Endodermal cell (in vitro differentiated cells): Measurements from ENCODE around the gene SYNDIG1. TPM values are rescaled to one million over a fixed set of nuclear protein-coding genes. Genes with fewer than 3 reads are reported as not detected.

Experiments used
- DNase-seq: peaks from one replicate; pipeline ENCODE4 v3.0.0-alpha.2; 2017
- H3K27ac ChIP-seq: 2 replicates; pipeline ENCODE4 v1.5.1; 2013; ENCODE audit warnings: mild to moderate bottlenecking, low read depth, low read length, moderate library complexity
- H3K27me3 ChIP-seq: 2 replicates; pipeline ENCODE4 v1.6.1; 2013; ENCODE audit warnings: mild to moderate bottlenecking, low read length, moderate library complexity; ENCODE audit not compliant: insufficient read depth, control insufficient read depth, poor library complexity, severe bottlenecking
- H3K36me3 ChIP-seq: 2 replicates; pipeline ENCODE4 v1.7.0; 2013; ENCODE audit warnings: mild to moderate bottlenecking, low read length, moderate library complexity; ENCODE audit not compliant: control insufficient read depth, insufficient read depth
- H3K4me1 ChIP-seq: one replicate; pipeline ENCODE4 v1.7.0; 2013; ENCODE audit warnings: low read length; ENCODE audit not compliant: control insufficient read depth, insufficient read depth
- H3K4me3 ChIP-seq: 2 replicates; pipeline ENCODE4 v1.5.1; 2013; ENCODE audit warnings: mild to moderate bottlenecking, low read length, moderate library complexity
- H3K9ac ChIP-seq: 2 replicates; pipeline ENCODE4 v1.6.1; 2013; ENCODE audit warnings: mild to moderate bottlenecking, low read length, moderate library complexity; ENCODE audit not compliant: poor library complexity, severe bottlenecking; ENCODE audit errors: extremely low read depth
- H3K9me3 ChIP-seq: 2 replicates; pipeline ENCODE4 v1.6.1; 2013; ENCODE audit warnings: mild to moderate bottlenecking, low read length, moderate library complexity; ENCODE audit not compliant: control insufficient read depth
- H3K27ac Mint-ChIP-seq: 2 replicates; pipeline ENCODE4 v1.8.0; 2020; ENCODE audit warnings: mixed read lengths
- H3K27me3 Mint-ChIP-seq: 2 replicates; pipeline ENCODE4 v1.8.0; 2021; ENCODE audit warnings: mild to moderate bottlenecking, mixed read lengths; ENCODE audit not compliant: insufficient read depth
- H3K36me3 Mint-ChIP-seq: 2 replicates; pipeline ENCODE4 v1.8.0; 2020; ENCODE audit warnings: low read depth, mixed read lengths
- H3K4me1 Mint-ChIP-seq: 2 replicates; pipeline ENCODE4 v1.8.0; 2020; ENCODE audit warnings: mixed read lengths
- H3K4me3 Mint-ChIP-seq: 2 replicates; pipeline ENCODE4 v1.8.0; 2020; ENCODE audit warnings: mild to moderate bottlenecking, moderate library complexity, mixed read lengths
- H3K9me3 Mint-ChIP-seq: 2 replicates; pipeline ENCODE4 v1.8.0; 2020; ENCODE audit warnings: mild to moderate bottlenecking, mixed read lengths
- WGBS, 2 experiments: methylation state at CpG; one replicate each; pipeline versions ENCODE4 v1.1.5 to v1.1.7; 2013; ENCODE audit warnings: missing lambda C conversion rate in 2 of 2, mixed read lengths in 1 of 2; ENCODE audit not compliant: insufficient coverage in 1 of 2, insufficient read length in 1 of 2; 5-methylcytosine and 5-hydroxymethylcytosine counted together
- total RNA-seq, 2 donors: library from RNA; stranded (reverse); fragmentation: NEBNext Ultra II Directional in 1 of 2; extraction: Animal tissue kit (Norgen Biotek cat#: 25700) in 1 of 2; gene quantifications; 2 replicates in 1 of 2; 3 replicates in 1 of 2; pipeline ENCODE4 v1.2.1, GENCODE V29; 2021
- TF ChIP-seq, protein P1 (sequence below): fragments of 200-600 bp; sonication (generic); conservative IDR thresholded peaks from 2 replicates; pipeline ENCODE4 v1.5.0; 2021; ENCODE audit warnings: antibody characterized with exemption, mild to moderate bottlenecking

The SYNDIG1 gene
- total RNA-seq, 2 donors from 2014 or later = 5.5 to 6.8 TPM

GRCh38 chr20:24450177-24450576 lies 19.3 kb upstream of the SYNDIG1 start:
- H3K27ac ChIP-seq = no peak overlapping the region
- Mint-ChIP-seq H3K27me3 (peaks cover 3% of the 10 kb centered on the region), H3K9me3 (no peaks in the 10 kb centered on the region), H3K36me3 (no peaks in the 10 kb centered on the region), H3K4me3 (no peak overlapping the region), H3K27ac (no peak overlapping the region), H3K4me1 (peaks cover 21% of the 10 kb centered on the region)
- H3K36me3 ChIP-seq = no peaks in the 10 kb centered on the region
- no peak for DNase-seq
- no peak overlapping the region for H3K4me3 ChIP-seq
- no peaks in the 10 kb centered on the region for H3K9me3 ChIP-seq
- peaks cover 1% of the 10 kb centered on the region for H3K4me1 ChIP-seq
- TF ChIP-seq, protein P1, sequence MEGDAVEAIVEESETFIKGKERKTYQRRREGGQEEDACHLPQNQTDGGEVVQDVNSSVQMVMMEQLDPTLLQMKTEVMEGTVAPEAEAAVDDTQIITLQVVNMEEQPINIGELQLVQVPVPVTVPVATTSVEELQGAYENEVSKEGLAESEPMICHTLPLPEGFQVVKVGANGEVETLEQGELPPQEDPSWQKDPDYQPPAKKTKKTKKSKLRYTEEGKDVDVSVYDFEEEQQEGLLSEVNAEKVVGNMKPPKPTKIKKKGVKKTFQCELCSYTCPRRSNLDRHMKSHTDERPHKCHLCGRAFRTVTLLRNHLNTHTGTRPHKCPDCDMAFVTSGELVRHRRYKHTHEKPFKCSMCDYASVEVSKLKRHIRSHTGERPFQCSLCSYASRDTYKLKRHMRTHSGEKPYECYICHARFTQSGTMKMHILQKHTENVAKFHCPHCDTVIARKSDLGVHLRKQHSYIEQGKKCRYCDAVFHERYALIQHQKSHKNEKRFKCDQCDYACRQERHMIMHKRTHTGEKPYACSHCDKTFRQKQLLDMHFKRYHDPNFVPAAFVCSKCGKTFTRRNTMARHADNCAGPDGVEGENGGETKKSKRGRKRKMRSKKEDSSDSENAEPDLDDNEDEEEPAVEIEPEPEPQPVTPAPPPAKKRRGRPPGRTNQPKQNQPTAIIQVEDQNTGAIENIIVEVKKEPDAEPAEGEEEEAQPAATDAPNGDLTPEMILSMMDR = no peak
- H3K27me3 ChIP-seq = no peaks in the 10 kb centered on the region
- no peak overlapping the region for H3K9ac ChIP-seq
- WGBS, 2 experiments = 91 to 100% methylated on average over 1 to 2 of the region's 2 CpGs

DNA sequence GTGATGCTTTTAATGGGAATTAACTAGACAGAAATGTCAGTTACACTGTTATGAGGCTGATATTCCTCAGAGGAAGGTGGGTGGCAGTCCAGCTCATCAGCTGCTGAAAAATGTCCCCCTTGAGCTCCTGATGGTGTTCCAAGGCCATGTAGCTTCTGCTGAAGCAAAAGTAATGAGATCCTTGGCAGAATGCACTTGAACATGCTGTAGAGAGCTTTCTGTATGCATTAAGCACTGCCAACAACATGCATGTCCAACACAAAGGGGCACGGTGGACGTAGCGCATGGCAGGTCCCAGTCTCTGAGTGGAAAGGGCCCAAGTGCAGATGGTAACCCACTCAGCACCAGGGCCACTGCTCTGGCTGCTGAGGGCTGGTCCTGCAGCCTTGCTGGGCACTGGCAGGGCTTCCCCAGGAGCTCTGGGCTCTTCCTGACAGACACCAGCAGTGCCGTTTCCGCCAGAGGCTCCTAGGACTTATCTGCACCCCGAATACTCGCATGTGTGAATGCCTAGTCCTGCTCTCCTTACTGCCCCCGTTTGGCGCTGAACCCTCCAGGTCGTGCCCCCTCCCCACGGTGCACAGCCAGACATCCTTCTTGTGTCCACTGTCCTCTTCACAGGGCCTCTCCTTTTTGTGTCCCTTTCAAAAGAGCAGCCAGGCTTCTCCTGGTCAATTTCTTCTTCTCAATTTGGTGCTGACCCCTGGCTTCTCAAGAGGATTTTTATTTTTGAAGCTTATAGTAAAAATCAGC lies 18.6 kb upstream of the SYNDIG1 start:
- Histone ChIP-seq H3K4me3 (no peak overlapping the region), H3K27ac (no peak overlapping the region), H3K9me3 (no peaks in the 10 kb centered on the region), H3K36me3 (no peaks in the 10 kb centered on the region), H3K4me1 (no peaks in the 10 kb centered on the region), H3K27me3 (no peaks in the 10 kb centered on the region), H3K9ac (no peak overlapping the region)
- peaks cover 6% of the 10 kb centered on the region for H3K27me3 Mint-ChIP-seq
- WGBS, 2 experiments = 87 to 91% methylated on average over 4 to 11 of the region's 11 CpGs
- no peak overlapping the region for H3K27ac Mint-ChIP-seq
- H3K4me3 Mint-ChIP-seq = no peak overlapping the region
- no peaks in the 10 kb centered on the region for H3K9me3 Mint-ChIP-seq
- DNase-seq = peak; percentile 40
- no peaks in the 10 kb centered on the region for H3K36me3 Mint-ChIP-seq
- H3K4me1 Mint-ChIP-seq = peaks cover 18% of the 10 kb centered on the region
- TF ChIP-seq, protein P1 = no peak

DNA sequence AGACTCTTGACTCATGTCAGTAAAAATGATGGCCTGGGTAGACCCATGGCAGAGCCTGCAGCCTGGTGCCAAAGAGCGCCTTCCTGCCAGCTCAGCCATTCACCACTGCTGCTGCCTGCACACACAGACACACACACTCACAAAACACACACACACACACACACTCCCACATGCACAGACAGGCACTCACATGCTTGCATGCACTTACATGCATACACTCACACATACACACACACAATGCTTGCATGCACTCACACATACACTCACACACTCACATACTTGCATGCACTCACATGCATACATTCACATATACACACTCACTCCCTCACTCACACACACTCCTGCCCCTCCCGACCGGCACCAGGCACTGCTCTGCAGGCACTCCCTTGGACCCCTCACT lies 18.0 kb upstream of the SYNDIG1 start:
- no peak for DNase-seq
- TF ChIP-seq, protein P1 = no peak
- Mint-ChIP-seq H3K9me3 (no peaks in the 10 kb centered on the region), H3K27ac (no peak overlapping the region), H3K36me3 (no peaks in the 10 kb centered on the region), H3K4me1 (peaks cover 18% of the 10 kb centered on the region), H3K27me3 (peaks cover 9% of the 10 kb centered on the region), H3K4me3 (no peak overlapping the region)
- Histone ChIP-seq H3K27me3 (no peaks in the 10 kb centered on the region), H3K9me3 (no peaks in the 10 kb centered on the region), H3K4me3 (no peak overlapping the region), H3K4me1 (no peaks in the 10 kb centered on the region), H3K27ac (no peak overlapping the region), H3K36me3 (no peaks in the 10 kb centered on the region), H3K9ac (no peak overlapping the region)
- WGBS, 2 experiments = 65 to 96% methylated on average over 2 to 3 of the region's 3 CpGs
